Stimulated activated CD8-positive, alpha-beta memory T cell treated with anti-CD3 and anti-CD28 coated beads, Interleukin-4, amount 100 ng/mL, for 1 hour (primary cell): ENCODE data around the gene KDM1A.
A peak's percentile ranks its signal among the peaks of the same experiment; 100 is the strongest.
"Not testable (repeated sequence)": the region's sequence is repeated elsewhere in the genome, so short reads cannot be mapped to it uniquely, and the experiment has no call there.

ENCODE experiments used
- DNase-seq, 2 donors: peaks; one replicate each; pipeline ENCODE4 v3.0.0-alpha.2; 2020; ENCODE audit warnings: low read depth in 2 of 2, low spot score in 1 of 2

KDM1A gene

DNA sequence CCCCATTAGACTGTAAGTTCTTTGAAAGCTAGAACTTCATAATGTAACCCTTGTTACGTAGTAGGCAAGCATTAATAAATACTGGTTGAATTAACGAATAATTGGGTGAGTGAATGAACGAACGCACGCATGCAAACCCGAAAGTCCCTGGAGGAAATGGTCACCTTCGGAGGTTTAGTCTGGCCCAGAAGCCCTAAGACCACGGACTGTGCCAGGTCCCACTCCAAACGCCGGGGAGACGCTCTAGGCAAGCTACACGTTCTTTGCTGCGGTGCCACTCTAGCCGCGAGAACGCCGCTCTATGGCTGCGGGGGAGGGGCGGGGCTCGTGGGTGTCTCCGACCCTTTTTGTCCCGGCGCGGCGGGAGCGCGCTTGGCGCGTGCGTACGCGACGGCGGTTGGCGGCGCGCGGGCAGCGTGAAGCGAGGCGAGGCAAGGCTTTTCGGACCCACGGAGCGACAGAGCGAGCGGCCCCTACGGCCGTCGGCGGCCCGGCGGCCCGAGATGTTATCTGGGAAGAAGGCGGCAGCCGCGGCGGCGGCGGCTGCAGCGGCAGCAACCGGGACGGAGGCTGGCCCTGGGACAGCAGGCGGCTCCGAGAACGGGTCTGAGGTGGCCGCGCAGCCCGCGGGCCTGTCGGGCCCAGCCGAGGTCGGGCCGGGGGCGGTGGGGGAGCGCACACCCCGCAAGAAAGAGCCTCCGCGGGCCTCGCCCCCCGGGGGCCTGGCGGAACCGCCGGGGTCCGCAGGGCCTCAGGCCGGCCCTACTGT is at the start of gene KDM1A:
TSS of gene KDM1A (plus strand) at position 375 of the 769 bp plus-strand sequence. CDS start at position 504, 129 bp downstream.
- DNase-seq: peak; percentile 79 to 89

DNA sequence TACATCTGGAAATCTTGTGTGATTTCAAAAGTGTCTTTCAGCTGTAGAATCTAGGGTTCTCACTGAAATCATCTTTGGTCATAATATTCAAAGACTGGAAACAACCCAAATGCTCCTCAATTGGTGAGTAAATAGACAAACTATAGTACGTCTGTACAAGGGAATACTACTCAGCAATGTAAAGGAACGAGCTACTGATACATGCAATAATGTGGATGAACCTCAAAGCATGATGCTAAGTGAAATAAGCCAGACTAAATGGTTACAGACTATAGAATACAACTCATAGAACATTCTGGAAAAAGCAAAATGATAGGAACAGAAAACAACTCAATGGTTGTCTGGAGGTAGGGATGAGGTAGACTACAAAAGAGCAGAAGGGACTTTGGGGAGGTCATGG is 49.2 kb upstream of the KDM1A start:
- no peak for DNase-seq

- no peak for DNase-seq
Observed at GRCh38 chr1:22971161-22971560, 48.1 kb upstream of the KDM1A start.

DNA sequence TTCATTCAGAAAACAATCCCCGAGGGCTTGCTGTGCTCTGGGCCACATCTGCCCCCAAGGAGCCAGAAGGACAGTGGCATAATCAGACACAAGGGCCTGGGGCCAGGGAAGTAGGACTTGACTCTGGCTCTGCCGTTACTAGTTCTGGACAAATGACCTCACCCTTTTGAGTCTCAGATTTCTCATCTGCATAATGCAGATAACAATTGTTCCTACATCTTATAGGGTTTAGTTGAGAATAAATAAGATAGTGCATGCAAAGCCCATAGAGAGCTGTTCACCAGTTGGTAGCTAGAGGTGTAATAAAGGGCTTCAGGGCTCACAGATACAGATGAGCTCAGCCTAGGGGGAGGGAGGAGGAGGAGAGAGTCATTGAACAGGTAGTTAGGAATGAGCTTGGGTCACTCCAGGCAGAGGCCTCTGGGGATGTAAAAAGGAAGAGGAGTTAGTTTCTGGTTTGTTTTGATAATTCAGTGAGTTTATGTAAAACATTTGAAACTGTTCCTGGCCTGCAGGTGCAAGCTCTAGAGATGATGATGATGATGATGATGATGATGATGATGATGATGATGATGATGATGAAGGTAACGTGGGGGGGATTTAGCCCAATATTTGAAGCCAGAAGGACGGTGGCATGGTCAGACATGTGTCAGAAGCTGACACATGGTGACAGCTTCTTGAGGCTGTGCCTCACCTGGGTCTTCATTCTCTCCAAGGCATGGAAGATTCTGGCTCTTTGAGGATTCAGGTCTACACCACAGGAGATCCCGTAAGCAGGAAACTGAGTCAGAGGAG is 47.5 kb upstream of the KDM1A start:
- no peak for DNase-seq

GRCh38 chr1:22972760-22973159 is 46.5 kb upstream of the KDM1A start, which contains the start of gene LACTBL1:
Gene LACTBL1, minus strand, starts transcription at chr1:22972866. Its CDS starts 550 bp downstream, at chr1:22972316.
- DNase-seq: no peak

DNA sequence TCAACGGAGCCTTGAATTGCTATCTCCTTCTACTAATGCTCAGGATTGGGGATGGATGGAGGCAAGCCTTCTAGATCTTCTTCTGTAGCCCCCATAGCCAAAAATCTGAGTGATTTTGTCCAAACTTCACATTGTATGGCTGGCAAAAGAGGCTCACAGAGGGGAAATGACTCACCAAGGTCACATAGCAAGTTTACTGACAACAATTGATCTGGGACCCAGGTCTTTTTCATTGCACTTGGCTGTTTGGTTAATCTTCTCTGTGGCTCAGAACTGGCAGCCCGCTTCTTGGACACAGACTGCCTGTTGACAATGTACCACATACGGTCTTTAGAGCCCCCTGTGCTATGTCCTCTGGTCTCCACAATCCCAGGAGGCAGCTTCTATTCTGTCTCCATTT is 43.6 kb upstream of the KDM1A start:
- no peak for DNase-seq

GRCh38 chr1:22976127-22976460 is 43.2 kb upstream of the KDM1A start:
- DNase-seq: no peak

- peak in 1 of 2 donors; percentile 17 for DNase-seq
Observed at GRCh38 chr1:22976461-22977243, 42.6 kb upstream of the KDM1A start.

DNA sequence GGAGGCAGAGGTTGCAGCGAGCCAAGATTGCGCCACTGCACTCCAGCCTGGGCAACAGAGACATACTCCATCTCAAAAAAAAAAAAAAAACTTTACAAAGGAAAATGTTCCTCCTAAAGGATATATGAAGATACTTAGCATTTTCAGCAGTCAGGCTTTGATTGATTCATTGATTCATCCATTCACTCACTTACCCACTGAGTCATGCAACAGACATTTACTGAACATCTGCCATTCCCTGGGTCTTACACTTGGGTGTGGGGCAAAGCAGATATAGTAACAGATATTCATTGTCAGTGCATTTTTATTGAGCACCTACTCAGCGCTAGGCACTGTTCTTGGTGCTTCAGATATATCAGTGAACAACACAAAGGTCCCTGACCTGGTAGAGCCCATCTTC is 41.0 kb upstream of the KDM1A start:
- no peak for DNase-seq

DNA sequence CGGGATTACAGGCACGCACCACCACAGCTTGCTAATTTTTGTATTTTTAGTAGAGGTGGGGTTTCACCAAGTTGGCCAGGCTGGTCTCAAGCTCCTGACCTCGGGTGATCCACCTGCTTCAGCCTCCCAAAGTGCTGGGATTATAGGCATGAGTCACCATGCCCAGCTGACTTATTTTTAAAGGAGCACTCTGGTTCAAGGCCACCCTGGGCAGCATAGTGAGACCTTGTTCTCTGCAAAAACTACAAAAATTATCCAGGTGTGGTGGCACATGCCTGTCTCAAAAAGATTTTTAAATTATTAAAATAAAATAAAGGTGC is 38.8 kb upstream of the KDM1A start:
- not testable (repeated sequence) for DNase-seq

GRCh38 chr1:22983944-22984343 is 35.3 kb upstream of the KDM1A start:
- no peak for DNase-seq

DNA sequence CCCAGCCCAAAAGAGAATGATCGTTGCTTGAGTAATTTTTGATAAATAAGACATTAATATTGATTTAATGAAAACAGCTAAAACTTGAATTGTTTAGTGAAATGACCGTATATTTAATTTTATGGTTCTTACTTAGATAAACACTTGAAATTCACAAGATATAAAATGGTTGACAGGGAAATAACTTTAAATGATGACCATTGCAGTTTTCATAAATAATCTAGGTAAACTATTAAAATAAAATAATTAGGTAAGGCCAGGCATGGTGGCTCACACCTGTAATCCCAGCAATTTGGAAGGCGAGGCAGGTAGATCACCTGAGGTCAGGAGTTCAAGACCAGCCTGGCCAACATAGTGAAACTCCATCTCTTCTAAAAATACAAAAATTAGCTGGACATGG is 26.9 kb upstream of the KDM1A start:
- DNase-seq: not testable (repeated sequence)

GRCh38 chr1:22993220-22993795 is 26.0 kb upstream of the KDM1A start:
- DNase-seq: not testable (repeated sequence)

- DNase-seq: no peak
Observed at GRCh38 chr1:22995774-22996173, 23.5 kb upstream of the KDM1A start.

DNA sequence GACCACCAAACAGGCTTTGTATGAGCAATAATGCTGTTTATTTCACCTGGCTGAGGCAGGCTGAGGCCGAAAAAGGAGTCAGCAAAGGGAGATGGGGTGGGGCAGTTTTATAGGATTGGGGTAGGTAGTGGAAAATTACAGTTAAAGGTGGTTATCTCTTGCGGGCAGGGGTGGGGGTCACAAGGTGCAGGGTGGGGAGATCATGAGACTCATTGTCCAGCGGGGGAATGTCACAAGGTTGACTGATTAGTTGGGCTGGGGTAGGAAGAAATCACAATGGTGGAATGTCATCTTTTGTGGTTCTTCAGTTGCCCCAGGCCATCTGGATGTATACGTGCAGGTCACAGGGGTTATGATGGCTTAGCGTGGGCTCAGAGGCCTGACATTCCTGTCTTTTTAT is 21.7 kb upstream of the KDM1A start:
- DNase-seq: not testable (repeated sequence)

DNA sequence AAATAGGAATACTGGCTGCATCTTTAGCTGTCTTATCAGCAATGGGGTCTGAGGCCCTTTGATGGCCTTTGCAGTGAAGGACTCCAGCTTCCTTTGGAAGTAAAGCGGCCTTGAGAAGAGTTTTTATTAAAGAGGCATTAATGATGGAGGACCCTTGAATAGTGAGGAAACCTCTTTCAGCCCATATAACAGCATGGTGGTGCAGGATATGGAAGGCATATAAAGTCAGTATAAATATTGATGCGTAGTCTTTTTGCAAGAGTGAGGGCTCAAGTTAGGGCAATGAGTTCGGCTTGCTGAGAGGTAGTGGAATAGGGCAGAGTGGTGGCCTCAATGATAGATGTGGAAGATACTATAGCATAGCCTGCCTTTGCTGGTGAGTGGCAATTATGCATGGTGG is 19.1 kb upstream of the KDM1A start:
- not testable (repeated sequence) for DNase-seq

GRCh38 chr1:23002218-23002617 is 17.1 kb upstream of the KDM1A start:
- not testable (repeated sequence) for DNase-seq

DNA sequence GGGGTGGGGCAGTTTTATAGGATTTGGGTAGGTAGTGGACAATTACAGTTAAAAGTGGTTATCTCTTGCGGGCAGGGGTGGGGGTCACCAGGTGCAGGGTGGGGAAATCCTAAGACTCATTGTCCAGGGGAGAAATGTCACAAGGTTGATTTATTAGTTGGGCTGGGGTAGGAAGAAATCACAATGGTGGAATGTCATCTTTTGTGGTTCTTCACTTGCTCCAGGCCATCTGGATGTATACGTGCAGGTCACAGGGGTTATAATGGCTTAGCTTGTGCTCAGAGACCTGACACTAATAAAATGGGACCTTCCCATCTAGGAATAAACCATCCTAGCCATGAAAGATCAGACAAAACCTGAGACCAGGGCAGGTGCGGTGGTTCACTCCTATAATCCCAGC is 15.2 kb upstream of the KDM1A start:
- no peak for DNase-seq

DNA sequence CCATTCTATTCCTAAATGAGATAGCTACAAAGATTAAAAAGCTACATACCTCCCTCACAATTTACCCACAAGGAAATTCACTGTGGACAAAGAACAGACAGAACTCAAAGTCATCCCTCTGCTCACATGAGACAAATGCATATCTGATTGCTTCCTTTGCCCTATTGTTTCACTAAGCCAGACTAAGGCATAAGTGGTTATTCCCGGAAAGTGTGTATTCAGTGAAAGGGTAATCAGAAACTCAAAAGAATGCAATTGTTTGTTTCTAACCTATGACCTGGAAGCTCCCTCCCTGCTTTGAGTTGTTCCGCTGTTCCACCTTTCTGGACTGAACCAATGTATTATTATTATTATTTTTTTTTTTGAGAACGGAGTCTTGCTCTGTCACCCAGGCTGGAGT is 14.5 kb upstream of the KDM1A start:
- not testable (repeated sequence) for DNase-seq

DNA sequence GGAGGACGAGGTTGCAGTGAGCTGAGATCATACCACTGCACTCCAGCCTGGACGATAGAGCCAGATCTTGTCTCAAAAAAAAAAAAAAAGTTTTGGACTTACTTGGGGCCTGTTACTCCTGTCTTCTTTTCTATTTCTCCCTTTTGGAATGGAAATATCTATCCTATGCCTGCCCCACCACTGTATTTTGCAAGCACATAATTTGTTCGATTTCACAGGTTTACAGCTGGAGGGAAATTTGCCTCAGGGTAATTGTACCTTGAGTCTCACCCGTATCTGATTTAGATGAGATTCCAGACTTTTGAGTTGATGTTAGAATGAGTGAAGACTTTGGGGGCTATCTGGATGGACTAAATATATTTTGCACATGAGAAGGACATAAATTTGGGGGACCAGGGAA is 12.2 kb upstream of the KDM1A start:
- DNase-seq: no peak

DNA sequence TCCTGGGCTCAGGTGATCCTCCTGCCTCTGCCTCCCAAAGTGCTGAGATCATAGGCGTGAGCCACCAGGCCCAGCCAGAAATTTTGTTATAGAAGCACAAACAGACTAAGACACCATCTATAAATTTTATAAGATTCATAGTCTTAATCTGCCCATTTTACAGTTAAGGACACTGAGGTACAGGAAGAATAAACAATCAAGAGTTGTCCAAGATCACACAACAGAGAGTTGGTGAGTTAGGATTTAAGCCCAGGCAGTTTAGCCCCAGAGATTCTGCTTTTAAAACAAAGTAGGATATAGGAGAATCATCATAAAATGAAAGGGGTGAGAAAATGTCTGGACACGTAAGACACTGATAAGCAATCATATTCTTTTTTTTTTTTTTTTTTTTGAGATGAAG is 10.4 kb upstream of the KDM1A start:
- no peak for DNase-seq
